C4-2B (cell line): ENCODE data around the gene FAM228A.

Experiments
- ZFX ChIP-seq: fragments of 450-650 bp; IDR thresholded peaks from 2 replicates; pipeline ENCODE4 v1.6.1; 2017
- TF ChIP-seq, protein P1 (sequence below): fragments of 450-650 bp; conservative IDR thresholded peaks from 2 replicates; pipeline ENCODE4 v1.5.1; 2017; ENCODE audit warnings: mild to moderate bottlenecking

DNA sequence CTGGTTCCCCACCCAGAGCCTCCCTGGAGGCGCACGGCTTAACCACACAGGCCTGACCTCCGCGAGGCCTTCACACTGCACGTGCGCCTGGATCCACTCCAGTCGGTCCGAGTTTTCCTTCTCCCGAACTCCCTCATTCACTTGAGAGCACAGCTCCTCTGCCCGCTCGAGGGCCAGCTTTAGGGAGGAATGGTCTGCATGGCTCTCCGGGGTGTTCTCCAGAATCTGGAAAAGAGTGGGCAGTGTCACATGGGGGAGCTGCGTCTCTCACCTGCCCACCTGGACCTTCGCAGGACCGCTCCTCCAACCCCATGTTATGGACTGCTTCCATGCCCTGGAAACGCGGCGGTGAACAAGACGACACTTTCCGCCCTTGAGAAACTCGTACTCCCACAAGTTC lies 35.9 kb downstream of the FAM228A start:
- TF ChIP-seq, protein P1, sequence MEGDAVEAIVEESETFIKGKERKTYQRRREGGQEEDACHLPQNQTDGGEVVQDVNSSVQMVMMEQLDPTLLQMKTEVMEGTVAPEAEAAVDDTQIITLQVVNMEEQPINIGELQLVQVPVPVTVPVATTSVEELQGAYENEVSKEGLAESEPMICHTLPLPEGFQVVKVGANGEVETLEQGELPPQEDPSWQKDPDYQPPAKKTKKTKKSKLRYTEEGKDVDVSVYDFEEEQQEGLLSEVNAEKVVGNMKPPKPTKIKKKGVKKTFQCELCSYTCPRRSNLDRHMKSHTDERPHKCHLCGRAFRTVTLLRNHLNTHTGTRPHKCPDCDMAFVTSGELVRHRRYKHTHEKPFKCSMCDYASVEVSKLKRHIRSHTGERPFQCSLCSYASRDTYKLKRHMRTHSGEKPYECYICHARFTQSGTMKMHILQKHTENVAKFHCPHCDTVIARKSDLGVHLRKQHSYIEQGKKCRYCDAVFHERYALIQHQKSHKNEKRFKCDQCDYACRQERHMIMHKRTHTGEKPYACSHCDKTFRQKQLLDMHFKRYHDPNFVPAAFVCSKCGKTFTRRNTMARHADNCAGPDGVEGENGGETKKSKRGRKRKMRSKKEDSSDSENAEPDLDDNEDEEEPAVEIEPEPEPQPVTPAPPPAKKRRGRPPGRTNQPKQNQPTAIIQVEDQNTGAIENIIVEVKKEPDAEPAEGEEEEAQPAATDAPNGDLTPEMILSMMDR, result no peak
- TF ChIP-seq ZFX, result no peak
